Cardiac muscle cell (in vitro differentiated cells and primary cell): ENCODE measurements around the gene GTF2H1. TPM values are rescaled to one million over a fixed set of nuclear protein-coding genes. Genes with fewer than 3 reads are reported as not detected.

Source experiments
- DNase-seq, 2 donors: peaks; one replicate each; pipeline versions ENCODE4 v3.0.0 to v3.0.0-alpha.2; 2010 to 2017; ENCODE audit warnings: low read depth in 1 of 2, low spot score in 1 of 2
- H3K27ac ChIP-seq: fragments of 200-600 bp; sonication (generic); 2 replicates; pipeline ENCODE4 v1.5.1; 2016
- H3K27me3 ChIP-seq: fragments of 200-600 bp; sonication (generic); 2 replicates; pipeline ENCODE4 v1.6.0; 2016; ENCODE audit warnings: control low read depth
- H3K36me3 ChIP-seq: fragments of 200-600 bp; sonication (generic); 2 replicates; pipeline ENCODE4 v1.5.1; 2016; ENCODE audit warnings: control low read depth
- H3K4me1 ChIP-seq: fragments of 200-600 bp; sonication (generic); 2 replicates; pipeline ENCODE4 v1.8.1; 2017; ENCODE audit warnings: low read depth, mild to moderate bottlenecking, mixed run types
- H3K4me3 ChIP-seq: fragments of 200-600 bp; sonication (generic); 2 replicates; pipeline ENCODE4 v1.5.1; 2016; ENCODE audit warnings: mild to moderate bottlenecking
- H3K9me3 ChIP-seq: fragments of 200-600 bp; sonication (generic); 2 replicates; pipeline ENCODE4 v1.5.1; 2017; ENCODE audit warnings: low read depth, mild to moderate bottlenecking, control low read depth
- polyA plus RNA-seq: library from polyadenylated mRNA; unstranded; fragments of >200 nt; fragmentation: Nextera tagmentation; extraction: Ambion mirVana; gene quantifications from 2 replicates; pipeline ENCODE4 v1.2.1, GENCODE V29; 2016
- total RNA-seq: library from RNA; depleted of rRNA; stranded (reverse); fragments of >200 nt; gene quantifications from 2 replicates; pipeline ENCODE4 v1.2.3, GENCODE V29; 2016
- TF ChIP-seq, protein P1 (sequence below): IDR thresholded peaks from 2 replicates; pipeline ENCODE4 v1.5.1; 2012; ENCODE audit warnings: low read depth, mild to moderate bottlenecking, low read length

Gene GTF2H1
- total and polyA plus RNA-seq, 2 experiments from 2014 or later: 24.6 to 25.8 TPM

DNA sequence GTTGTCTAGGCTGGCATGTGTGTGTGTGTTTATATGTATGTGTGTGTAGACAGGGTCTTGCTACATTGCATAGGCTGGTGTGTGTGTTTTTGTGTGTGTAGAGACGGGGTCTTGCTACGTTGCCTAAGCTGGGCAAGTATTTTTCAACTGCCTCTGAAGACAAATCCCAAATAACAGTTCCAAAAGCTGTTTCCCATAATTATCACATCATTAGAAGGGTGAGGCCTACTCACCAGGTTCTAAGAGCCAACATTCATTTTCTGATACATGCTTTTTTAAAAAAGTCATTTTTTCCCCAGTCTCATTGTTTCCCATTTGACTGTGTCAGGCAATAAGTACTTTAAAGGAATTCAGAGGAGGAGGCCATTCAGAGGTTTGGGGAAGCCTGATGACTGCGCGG, 33.5 kb upstream of the GTF2H1 start:
- H3K36me3 ChIP-seq: peaks cover 44% of the 10 kb centered on the region
- H3K9me3 ChIP-seq: no peaks in the 10 kb centered on the region
- TF ChIP-seq, protein P1, sequence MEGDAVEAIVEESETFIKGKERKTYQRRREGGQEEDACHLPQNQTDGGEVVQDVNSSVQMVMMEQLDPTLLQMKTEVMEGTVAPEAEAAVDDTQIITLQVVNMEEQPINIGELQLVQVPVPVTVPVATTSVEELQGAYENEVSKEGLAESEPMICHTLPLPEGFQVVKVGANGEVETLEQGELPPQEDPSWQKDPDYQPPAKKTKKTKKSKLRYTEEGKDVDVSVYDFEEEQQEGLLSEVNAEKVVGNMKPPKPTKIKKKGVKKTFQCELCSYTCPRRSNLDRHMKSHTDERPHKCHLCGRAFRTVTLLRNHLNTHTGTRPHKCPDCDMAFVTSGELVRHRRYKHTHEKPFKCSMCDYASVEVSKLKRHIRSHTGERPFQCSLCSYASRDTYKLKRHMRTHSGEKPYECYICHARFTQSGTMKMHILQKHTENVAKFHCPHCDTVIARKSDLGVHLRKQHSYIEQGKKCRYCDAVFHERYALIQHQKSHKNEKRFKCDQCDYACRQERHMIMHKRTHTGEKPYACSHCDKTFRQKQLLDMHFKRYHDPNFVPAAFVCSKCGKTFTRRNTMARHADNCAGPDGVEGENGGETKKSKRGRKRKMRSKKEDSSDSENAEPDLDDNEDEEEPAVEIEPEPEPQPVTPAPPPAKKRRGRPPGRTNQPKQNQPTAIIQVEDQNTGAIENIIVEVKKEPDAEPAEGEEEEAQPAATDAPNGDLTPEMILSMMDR: no peak
- no peak for DNase-seq
- no peaks in the 10 kb centered on the region for H3K27me3 ChIP-seq
- H3K27ac ChIP-seq: no peak overlapping the region
- H3K4me3 ChIP-seq: no peak overlapping the region
- H3K4me1 ChIP-seq: no peaks in the 10 kb centered on the region

DNA sequence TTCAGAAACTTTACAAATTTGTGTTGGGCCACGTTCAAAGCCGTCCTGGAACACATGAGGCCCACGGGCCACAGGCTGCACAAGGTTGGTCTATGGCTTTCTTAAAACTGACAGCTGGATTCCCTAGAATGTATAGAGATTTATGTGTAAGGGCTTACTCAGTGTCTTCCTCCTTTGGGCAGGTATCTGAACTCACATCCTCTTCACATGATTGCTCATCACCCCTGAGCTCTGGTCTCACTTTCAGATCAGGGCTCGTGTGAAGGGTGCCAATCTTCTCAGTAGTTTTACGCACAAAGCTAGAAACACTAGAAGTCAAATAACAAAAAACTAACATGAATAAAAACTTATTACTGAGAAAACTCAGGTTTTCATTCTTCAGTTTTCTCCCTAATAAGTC, 27.5 kb upstream of the GTF2H1 start:
- H3K27ac ChIP-seq: no peak overlapping the region
- TF ChIP-seq, protein P1: no peak
- no peaks in the 10 kb centered on the region for H3K27me3 ChIP-seq
- no peaks in the 10 kb centered on the region for H3K9me3 ChIP-seq
- peaks cover 64% of the 10 kb centered on the region for H3K36me3 ChIP-seq
- H3K4me1 ChIP-seq: no peaks in the 10 kb centered on the region
- no peak for DNase-seq
- no peak overlapping the region for H3K4me3 ChIP-seq

- Histone ChIP-seq H3K27me3 (no peaks in the 10 kb centered on the region), H3K4me3 (no peak overlapping the region), H3K27ac (no peak overlapping the region), H3K4me1 (no peaks in the 10 kb centered on the region), H3K36me3 (peaks cover 65% of the 10 kb centered on the region), H3K9me3 (no peaks in the 10 kb centered on the region)
- DNase-seq: no peak
- TF ChIP-seq, protein P1: no peak
These were observed 27.1 kb upstream of the GTF2H1 start for GRCh38 chr11:18295316-18295715.

DNA sequence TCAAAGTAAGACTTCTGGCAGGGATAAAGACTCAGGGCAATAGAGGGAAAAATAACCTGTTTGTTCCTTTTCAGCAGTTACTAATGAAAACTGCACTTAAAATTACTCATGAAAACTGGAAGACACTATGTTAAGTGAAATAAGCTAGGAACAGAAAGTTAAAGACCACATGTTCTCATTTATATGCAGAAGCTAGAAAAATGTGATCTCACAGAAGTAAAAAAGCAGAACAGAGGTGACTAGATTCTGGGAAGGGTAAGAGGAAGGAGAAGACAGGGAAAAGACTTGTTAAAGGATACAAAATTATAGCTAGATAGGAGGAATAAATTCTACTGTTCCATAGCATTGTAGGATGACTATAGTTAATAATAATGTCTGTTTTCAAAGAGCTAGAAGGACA, 22.6 kb upstream of the GTF2H1 start:
- Histone ChIP-seq H3K9me3 (no peaks in the 10 kb centered on the region), H3K4me1 (no peaks in the 10 kb centered on the region), H3K4me3 (no peak overlapping the region), H3K36me3 (peaks cover 48% of the 10 kb centered on the region), H3K27ac (no peak overlapping the region), H3K27me3 (no peaks in the 10 kb centered on the region)
- TF ChIP-seq, protein P1: no peak
- DNase-seq: no peak

DNA sequence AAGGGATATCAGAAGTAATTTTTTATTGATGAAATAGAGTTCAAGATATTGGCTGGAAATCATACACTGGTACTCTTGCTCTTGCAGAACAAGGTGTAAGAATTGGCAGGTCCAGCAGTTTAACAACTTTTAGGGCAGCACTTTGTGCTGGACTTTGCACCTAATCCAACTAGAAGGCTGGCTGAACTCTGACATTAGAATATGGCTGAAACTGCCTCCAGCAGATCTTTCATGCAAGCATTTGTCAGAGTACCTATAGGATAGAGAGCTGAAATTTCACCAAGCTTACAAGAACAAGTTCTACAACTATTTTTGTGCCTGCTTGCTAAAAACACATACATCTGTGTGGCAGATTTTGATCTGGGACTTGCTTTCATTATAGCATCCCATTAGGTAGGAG, 17.6 kb upstream of the GTF2H1 start:
- TF ChIP-seq, protein P1: no peak
- Histone ChIP-seq H3K27ac (no peak overlapping the region), H3K27me3 (no peaks in the 10 kb centered on the region), H3K36me3 (peaks cover 46% of the 10 kb centered on the region), H3K4me3 (no peak overlapping the region), H3K4me1 (no peaks in the 10 kb centered on the region), H3K9me3 (no peaks in the 10 kb centered on the region)
- DNase-seq: no peak
